ENCODE results near the gene WDFY1. TPM values are rescaled to one million over a fixed set of nuclear protein-coding genes. Genes with fewer than 3 reads are reported as not detected.
A peak's percentile ranks its signal among the peaks of the same experiment; 100 is the strongest.

The WDFY1 gene
- total RNA-seq, 1 donor from 2014 or later, result 45.5 TPM

GRCh38 chr2:223935459-223936125, 9.5 kb downstream of the WDFY1 start:
- DNase-seq (no peak), ATAC-seq (no peak)
- intact Hi-C loops (cut with DNase I), result no loop called here
- H3K36me3 ChIP-seq, result no peaks in the 10 kb centered on the region
- no peaks in the 10 kb centered on the region for H3K9me3 ChIP-seq
- no peak overlapping the region for H3K4me3 ChIP-seq
- no peak for TF ChIP-seq CTCF (IDR thresholded peaks at IDR 0.05)
- peaks cover 68% of the 10 kb centered on the region for H3K4me1 ChIP-seq
- H3K27me3 ChIP-seq (ENCODE audit: low read depth), result no peaks in the 10 kb centered on the region
- no peak overlapping the region for H3K27ac ChIP-seq

DNA sequence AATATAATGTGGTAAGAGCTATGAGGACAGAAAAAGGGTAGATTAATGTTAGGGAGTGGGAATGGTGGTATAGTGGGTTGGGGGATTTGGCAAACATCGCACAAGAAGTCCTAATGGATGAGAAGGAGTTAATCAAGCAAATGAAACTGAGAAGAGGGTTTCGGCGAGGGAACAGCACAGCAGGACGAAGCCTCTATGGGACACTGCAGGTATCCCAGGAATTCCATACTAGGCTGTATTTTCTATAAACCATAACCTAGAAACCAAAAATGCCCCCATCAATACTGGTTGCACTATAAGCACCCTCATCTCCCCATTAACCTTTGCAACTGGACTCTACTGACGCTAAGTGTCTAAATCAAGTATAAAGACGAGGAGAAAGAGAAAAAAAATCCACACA, 10.3 kb downstream of the WDFY1 start:
- DNase-seq (no peak), ATAC-seq (no peak)
- Histone ChIP-seq H3K4me1 (peaks cover 72% of the 10 kb centered on the region), H3K4me3 (no peak overlapping the region), H3K36me3 (no peaks in the 10 kb centered on the region), H3K27ac (no peak overlapping the region), H3K9me3 (no peaks in the 10 kb centered on the region), H3K27me3 (ENCODE audit: low read depth) (no peaks in the 10 kb centered on the region)
- intact Hi-C loops (cut with DNase I), result no loop called here
- no peak for TF ChIP-seq CTCF (IDR thresholded peaks at IDR 0.05)

- ATAC-seq (no peak), DNase-seq (no peak)
- no peaks in the 10 kb centered on the region for H3K27me3 ChIP-seq (ENCODE audit: low read depth)
- H3K4me1 ChIP-seq, result peaks cover 73% of the 10 kb centered on the region
- H3K27ac ChIP-seq, result no peak overlapping the region
- H3K9me3 ChIP-seq, result no peaks in the 10 kb centered on the region
- intact Hi-C loops (cut with DNase I), result no loop called here
- TF ChIP-seq CTCF (IDR thresholded peaks at IDR 0.05), result no peak
- no peaks in the 10 kb centered on the region for H3K36me3 ChIP-seq
- H3K4me3 ChIP-seq, result no peak overlapping the region
These were observed 12.0 kb downstream of the WDFY1 start for GRCh38 chr2:223932816-223933800.

GRCh38 chr2:223930103-223930976, 14.8 kb downstream of the WDFY1 start:
- peak overlapping the region; percentile 36 for H3K27ac ChIP-seq
- intact Hi-C loops (cut with DNase I), result no loop called here
- peak; percentile 67 to 82 for ATAC-seq
- DNase-seq, result peak; percentile 62
- no peaks in the 10 kb centered on the region for H3K27me3 ChIP-seq (ENCODE audit: low read depth)
- no peaks in the 10 kb centered on the region for H3K9me3 ChIP-seq
- no peak for TF ChIP-seq CTCF (IDR thresholded peaks at IDR 0.05)
- peaks cover 54% of the 10 kb centered on the region for H3K4me1 ChIP-seq
- no peaks in the 10 kb centered on the region for H3K36me3 ChIP-seq
- H3K4me3 ChIP-seq, result no peak overlapping the region

DNA sequence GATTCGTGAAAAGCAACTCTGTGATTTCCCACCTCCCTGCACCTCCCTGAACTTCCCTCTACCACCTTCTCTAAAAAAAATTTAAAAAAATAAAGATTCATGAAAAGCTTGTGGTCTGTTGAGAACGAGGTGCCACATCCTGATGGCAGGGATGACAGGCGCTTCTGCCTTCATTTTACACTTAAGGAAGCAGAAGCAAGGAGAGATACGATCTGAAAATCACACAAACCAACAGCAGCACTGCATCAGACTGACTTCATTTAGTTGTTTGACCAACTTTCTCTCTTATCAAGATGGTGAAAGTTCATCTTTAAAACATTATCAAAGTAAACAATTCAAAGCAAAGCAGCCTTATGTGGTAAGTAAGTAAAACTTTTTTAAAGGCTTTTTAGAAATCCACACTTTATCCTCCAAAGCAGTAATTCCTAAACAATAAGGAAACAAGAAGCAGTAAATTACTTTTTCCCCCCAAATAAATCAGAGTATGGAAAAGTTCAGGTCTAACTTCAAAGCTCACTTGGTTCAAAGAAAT, 15.5 kb downstream of the WDFY1 start:
- Histone ChIP-seq H3K9me3 (no peaks in the 10 kb centered on the region), H3K27ac (no peak overlapping the region), H3K4me3 (no peak overlapping the region), H3K4me1 (peaks cover 49% of the 10 kb centered on the region), H3K27me3 (ENCODE audit: low read depth) (no peaks in the 10 kb centered on the region), H3K36me3 (no peaks in the 10 kb centered on the region)
- ATAC-seq (peak; percentile 31 to 35), DNase-seq (no peak)
- intact Hi-C loops (cut with DNase I), result no loop called here
- TF ChIP-seq CTCF (IDR thresholded peaks at IDR 0.05), result no peak
